NCI-H1105 treated with DMSO at 0.1 percent for 48 hours (cell line): ENCODE measurements around the gene CD9.
"Not testable (repeated sequence)": the region's sequence is repeated elsewhere in the genome, so short reads cannot be mapped to it uniquely, and the experiment has no call there.

Source experiments
- DNase-seq: peaks from one replicate; lab custom pipeline; 2025; lab: John Stamatoyannopoulos, UW

CD9 gene

DNA sequence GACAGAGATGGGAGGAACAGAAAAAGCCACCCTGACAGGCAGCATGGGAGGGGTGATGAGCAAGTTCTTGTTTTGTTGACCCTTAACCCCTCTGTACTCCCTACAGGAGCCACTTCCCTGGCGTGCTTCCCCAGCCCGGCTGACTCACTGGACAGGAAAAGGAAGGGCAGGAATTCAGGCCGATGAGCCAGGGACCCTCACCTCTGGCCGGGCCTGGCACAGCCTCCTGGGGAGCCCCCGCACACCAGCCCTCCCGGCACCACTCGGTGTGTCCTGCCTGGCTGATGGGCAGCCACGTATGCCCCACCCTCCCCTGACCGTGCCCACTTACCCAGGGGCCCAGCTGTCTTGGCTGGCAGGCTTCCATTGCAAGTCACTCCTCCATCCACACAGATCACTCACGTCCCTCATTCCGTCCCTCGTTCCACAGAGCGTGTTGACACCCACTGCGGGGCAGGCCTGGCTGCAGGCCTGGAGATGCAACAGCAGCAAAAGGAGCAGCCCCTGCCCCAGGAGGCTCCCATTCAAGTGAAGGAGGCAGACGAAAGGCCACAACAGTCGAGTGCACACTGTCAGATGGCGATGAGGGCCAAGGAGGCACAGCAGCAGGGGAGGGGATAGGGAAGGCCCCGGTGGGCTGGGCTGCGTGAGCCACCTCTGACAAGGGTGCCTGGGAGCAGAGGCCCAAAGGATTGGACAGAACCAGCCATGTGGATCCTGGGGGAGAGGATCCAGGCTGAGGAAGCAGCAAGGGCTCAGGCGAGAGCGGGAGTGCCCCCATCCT lies 19.7 kb upstream of the CD9 start:
- DNase-seq, result no peak

DNA sequence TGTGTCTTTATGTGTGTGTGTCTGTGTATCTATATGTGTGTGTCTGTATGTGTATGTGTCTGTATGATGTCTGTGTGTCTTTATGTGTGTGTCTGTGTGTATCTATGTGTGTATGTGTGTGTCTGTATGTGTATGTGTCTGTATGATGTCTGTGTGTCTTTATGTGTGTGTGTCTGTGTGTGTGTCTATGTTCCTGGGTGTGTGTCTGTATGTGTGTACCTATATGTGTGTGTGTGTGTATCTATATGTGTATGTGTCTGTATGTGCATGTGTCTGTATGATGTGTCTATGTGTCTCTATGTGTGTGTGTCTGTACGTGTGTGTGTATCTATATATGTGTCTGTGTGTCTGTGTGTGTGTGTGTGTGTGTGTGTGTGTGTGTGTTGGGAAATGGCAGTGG lies 19.0 kb upstream of the CD9 start:
- DNase-seq, result no peak

DNA sequence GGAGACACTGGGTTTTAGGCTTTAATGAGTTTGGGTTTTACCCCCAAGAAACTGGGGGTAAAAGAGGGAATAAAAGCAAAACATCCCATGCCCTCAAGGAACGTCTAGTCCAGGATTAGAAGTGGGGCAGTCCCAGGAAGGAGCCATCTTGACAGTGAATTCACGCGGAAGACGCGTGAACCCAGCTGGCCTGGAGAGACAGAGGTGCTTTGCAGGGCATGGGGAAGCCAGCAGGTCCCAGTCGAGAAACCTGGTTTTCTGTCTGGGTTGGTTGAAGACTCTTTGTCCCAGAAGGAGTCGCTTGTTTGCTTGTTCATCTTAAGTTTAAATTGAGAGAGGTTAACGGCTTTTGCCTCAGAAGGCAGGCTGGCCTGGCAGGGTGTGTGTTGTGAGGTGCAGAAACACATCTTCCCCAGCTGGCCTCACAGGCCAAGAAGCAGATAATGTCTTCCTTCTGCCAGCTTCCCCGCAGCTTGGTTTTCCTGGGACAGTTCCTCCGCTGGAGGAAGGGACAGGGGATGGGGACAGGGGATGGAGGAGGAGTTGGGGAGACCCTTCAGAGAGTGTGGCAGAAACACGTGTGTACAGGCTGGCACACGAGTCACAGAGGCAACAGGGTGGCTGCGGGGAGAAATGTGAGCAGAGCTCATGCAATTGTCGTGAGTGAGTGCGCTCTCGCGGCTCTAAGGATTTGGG lies 18.5 kb upstream of the CD9 start:
- DNase-seq, result no peak

DNA sequence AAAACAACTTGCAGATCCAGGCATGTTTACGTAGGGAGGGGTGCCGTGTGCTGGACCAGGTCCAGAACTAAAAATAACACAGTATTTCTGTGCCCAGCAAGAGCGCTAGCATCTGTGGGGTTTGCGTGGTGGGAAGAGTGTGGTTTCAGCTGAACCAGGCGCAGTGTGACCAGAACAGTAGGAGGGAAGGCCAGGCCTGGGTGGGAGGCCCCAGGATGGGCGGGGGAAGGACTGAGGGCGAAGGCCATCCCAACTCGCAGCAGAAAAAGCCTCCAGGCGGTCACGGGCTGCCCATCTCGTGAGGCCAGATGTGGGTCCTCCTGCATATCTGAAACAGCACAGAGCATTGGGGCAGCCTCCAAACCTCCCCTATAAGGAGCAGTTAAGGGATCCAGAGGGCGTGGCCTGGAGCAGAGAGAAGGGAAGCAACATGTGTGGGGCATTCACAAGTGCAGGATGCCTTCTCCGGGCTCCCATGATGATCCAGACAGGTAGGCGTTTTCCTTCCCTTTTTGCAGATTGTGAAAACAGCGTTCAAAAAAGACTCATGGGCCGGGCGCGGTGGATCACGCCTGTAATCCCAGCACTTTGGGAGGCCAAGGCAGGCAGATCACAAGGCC lies 17.8 kb upstream of the CD9 start:
- DNase-seq, result peak; percentile 78

DNA sequence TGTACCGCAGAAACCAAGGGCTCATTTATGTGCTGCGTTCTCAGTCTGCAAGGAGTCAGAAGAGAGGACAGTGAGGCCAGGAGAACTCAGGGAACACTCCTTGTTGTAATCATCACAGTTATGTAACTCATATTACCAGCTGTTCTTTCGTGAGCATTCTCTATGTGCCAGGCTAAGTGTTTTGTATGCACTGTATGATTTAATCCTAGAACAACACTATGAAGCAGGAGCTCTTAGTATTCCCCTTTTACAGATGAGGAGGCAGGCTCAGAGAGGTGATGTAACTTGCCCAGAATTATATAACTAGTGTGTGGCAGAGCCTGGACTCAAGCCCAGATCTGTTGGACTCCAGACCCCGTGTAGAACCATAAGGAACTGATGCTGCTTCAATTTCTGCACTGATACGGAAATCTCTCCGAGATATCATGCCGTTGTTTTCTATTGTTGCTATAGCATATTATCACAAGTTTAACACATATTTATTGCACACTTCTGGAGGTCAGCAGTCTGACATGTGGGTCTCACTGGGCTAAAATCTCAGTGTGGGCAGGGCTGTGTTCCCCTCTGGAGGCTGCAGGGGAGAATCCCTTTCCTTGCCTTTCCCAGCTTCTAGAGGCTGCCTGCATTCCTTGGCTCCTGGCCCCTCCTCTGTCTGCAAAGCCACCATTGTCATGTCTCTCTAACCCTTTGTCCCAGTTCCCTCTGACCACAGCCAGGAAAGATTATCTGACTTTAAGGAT lies 16.3 kb upstream of the CD9 start:
- DNase-seq, result no peak

DNA sequence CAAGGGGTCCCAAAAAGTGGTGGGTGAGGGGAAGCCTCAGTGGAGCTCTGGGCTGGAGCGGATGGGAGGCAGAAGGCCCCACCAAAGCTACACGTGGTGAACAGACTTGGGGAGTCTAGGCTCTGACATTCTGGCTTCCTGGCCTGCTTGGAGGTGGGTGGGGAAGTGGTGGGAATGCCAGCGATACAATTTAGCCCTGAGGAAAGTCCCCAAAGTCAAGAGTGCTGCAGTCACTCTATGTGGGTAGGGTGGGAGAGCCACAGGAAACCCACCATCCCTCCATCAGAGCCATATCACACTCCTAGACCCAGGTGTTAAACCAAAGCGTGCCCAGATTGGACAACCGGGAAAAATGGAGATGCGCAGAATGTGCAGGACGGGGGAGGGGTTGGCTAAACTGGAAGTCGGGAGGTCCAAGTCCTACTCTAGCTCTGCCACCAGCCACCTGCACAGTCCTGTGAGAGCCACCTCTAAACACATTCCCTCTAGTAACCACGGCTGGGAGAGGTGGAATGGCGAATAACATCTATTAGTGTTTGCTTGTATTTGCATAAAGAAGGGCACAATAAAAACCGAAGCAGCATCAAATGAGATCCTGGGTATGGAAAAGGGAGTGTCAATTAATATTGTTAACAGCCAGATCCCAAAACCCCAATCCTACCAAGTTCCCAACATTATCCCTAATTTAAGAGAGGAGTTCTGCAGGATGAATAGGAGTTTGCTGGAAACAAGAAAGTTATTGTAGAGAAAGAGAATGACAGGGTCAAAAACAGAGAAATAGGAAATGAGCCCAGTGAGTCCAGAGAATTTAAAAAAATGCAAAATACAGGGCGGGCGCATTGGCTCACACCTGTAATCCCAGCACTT lies 14.0 kb upstream of the CD9 start:
- no peak for DNase-seq

DNA sequence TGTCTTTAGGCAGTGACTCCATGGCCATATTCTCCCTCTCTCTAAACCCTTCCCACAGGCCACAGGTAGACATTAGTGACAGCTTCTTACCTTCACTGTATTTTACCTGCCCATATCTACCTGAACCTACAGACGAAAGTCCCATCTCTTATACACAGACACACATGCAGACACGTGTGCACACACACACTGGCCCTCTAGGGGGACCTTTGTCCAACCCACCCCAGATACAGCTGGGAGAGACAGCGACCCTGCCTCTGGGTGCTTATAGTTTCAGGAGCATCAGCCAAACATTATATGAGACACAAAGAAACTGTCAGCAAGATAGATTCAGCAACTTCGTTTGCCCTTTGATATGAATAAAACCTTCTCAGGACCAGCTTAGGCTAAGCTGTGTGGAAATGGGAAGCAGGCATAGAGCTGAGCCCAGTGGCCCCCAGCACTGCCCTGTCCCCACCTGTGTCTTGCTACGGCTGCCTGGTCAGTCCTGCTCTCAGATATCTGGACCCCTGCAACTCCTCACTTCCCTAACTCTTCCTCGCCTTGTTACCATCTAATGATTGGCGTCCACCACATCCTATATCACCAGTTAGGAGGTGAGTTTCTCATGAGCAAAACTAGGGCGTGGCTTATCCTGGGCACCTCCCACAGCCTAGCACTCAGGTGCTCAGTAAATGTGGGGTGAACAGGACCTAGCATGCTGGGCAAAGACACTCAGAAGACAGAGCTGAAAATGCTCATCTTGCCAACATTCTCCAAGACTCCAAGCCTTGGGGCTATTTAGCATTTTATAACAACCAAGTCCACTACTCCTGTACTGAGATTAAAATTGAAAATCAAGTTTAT lies 12.0 kb upstream of the CD9 start:
- DNase-seq, result no peak

DNA sequence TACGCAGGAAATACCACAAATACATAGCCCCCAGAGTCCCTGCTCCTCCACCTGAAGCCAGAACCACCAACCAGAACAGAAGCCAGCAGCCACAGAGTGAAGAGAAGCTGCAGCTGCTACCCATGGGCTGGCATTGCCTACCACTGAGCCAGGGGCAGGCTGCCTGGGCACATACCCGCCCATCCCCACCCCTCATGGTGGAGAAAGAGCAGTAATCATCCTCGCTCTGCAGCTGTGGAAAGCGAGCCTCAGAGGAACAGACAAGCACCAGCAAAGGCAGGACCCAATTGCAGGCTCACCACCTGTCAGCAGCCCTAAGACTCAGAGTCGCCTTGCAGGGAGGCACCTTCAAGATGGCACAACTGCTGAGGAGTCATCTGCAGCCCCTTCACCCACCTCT lies 11.2 kb upstream of the CD9 start:
- DNase-seq, result no peak

DNA sequence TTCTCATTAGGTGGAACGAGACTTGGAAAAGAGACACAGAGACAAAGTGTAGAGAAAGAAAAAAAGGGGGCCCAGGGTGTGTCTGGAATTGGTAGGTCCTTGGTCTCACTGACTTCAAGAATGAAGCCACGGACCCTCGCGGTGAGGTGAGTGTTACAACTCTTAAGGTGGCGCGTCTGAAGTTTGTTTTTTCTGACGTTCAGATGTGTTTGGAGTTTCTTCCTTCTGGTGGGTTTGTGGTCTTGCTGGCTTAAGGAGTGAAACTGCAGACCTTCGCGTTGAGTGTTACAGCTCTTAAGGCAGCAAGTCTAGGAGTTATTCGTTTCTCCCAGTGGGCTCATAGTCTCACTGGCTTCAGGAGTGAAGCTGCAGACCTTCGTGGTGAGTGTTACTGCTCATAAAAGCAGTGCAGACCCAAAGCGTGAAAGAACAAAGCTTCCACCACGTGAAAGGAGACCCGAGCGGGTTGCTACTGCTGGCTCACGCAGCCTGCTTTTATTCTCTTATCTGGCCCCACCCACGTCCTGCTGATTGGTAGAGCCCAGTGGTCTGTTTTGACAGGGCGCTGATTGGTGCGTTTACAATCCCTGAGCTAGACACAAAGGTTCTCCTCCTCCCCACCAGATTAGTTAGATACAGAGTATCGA lies 10.1 kb upstream of the CD9 start:
- not testable (repeated sequence) for DNase-seq

DNA sequence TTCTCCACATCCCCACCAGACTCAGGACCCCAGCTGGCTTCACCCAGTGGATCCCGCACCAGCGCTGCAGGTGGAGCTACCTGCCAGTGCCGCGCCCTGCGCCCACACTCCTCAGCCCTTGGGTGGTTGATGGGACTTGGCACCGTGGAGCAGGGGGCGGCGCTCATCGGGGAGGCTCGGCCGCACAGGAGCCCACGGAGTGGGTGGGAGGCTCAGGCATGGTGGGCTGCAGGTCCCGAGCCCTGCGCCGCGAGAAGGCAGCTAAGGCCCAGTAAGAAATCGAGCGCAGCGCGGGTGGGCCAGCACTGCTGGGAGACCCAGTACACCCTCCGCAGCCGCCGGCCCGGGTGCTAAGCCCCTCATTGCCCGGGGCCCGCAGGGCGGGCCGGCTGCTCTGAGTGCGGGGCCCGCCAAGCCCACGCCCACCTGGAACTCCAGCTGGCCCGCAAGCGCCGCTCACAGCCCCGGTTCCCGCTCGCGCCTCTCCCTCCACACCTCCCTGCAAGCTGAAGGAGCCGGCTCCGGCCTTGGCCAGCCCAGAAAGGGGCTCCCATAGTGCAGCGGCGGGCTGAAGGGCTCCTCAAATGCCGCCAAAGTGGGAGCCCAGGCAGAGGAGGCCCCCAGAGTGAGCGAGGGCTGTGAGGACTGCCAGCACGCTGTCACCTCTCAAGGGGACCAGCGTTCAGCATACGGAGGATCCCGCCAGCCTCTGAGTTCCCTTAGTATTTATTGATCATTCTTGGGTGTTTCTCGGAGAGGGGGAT lies 9.3 kb upstream of the CD9 start:
- DNase-seq, result not testable (repeated sequence)

DNA sequence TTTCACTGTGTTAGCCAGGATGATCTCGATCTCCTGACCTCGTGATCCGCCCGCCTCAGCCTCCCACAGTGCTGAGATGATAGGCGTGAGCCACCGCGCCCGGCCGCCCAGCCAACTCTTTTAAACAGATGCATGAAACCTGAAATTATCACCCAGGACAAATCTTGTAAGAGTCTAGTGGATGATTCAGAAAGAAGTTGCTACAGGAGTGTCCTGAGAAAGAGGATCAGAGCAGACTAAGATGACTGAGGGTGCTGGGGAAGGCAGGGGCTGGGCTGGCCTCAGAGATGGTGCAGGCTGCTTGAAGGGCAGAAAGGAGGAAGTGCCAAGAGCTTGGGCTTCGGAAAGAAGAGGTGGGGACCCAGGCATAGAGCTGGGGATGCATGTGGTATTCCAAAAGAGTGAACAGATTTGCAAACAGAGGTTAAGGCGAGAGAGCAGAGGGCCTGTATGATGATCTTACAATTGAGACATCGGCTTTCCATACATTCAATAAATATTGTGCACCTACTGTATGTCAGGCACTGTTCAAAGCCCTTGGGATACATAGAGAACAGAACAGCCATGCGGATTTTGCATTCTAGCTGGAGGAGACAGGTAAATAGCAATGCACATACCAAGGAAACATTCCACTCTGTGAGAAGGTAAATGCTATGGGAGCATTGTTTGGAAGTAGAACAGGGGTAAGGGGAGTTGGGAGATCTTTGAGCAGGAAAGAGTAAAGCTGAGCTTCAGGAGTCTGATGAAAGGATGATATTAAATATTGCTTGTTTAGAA lies 7.4 kb upstream of the CD9 start:
- no peak for DNase-seq

DNA sequence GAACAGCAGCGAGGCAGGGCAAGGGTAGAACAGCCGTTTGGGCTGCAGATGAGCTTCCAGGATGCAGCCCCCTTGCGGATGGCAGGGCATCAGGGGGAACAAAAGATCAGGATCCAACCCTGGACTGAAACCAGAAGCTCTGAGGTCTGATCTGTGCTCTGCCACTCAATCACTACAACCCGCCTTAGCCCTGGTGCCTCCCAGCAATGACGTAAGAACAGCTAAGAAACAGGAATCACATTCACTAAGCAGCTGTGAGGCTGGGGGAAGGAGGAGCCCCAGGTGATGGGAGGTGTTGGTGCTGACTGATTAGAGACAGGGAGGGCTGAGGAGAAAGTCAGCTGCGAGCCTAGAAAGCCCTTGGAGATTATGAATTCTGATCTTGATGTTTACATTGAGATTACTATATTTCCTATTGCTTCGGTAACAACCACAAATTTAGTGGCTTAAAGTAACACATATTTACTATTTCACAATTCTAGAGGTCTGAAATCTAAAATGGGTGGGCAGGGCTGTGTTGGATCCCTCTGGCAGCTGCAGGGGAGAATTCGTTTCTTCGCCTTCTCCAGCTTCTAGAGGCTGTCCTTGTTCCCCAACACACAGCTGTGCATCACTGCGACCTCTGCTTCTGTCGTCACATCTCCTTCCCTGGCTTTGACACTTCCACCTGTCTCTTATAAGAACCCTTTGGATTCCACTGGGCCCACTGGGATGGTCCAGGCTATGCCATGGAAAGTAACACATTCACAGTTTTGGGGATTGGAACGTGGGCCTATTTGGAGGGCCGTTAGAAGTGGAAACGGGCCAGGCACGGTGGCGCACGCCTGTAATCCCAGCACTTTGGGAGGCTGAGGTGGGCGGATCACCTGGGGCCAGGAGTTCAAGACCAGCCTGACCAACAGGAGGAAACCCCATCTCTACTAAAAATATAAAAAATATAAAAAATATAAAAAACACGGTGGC lies 6.1 kb upstream of the CD9 start:
- no peak for DNase-seq

DNA sequence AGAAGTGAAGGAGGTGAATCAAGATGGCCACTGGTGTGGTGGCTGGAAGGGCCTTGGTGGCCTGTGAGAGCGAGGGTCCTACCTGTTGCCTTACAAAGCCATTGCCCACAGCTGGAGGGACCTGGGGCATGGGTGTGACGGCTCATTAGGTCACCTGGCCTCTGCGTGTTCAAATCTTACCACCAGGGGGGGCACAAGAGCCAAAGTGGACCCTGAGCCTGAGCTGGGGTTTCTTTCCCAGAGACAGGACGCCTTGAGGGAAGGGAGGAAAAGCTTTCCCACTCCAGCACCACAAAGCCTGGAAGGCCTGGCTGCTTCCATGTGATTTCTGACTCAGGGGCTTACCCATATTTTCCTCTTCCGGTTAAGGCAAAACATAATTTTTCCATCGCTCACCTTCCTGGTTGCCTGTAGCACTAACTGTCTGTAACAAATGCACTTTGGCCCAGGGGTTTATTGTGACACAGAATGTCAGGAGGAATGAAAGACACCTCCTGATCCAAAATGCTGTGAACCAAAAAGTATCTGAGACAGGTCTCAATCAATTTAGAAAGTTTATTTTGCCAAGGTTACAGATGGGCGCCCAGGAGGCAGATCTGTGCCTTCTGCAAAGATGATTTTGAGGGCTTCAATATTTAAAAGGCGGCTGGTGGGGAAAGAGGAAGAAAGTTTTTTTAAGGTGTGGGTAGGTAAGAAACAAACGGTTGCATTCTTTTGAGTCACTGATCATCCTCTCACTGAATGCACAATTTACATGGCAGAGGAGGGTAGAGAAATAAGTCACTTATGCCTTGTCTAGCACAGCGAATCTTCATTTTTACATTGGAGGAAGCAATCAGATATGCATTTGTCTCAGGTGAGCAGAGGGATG lies 4.3 kb upstream of the CD9 start:
- DNase-seq, result peak; percentile 75

DNA sequence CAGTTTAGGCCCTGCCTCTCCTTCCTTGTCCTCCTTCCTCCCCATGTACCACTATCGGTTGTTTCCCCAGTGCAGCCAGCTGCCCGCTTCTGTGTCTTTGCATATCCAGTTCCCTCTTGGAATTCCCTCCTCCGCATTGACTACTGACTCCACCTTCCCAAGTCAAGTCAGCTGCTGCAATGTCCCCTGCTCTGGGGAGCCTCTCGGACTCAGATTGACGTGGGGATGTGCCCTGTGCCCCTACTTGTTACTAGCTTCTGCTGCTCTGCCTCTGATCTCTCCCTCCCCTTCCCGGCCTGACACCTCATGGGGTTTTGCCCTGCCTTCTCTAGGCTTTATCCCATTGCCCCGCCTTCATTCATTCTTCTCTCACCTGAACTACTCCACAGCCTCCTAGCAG lies 2.1 kb upstream of the CD9 start:
- no peak for DNase-seq

DNA sequence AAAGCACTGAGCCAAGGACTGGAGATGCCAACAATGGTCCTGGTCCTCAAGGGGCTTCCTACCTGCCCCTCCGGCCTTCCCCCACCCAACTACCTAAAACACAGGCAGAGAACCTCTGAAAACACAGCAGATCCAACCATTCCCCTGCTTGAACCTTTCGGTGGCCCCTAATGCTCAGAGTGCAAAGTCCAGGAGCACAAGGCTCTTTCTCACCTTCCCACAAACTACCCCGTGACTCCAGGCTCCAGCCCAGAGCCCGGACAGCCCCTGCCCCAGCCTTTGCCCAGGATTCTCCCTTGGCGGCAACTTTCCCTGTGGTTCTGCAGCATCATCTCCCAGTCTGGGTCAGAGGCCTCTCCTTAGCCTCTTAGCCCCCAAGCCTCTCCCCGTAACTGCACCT lies 1.6 kb upstream of the CD9 start:
- DNase-seq, result no peak

DNA sequence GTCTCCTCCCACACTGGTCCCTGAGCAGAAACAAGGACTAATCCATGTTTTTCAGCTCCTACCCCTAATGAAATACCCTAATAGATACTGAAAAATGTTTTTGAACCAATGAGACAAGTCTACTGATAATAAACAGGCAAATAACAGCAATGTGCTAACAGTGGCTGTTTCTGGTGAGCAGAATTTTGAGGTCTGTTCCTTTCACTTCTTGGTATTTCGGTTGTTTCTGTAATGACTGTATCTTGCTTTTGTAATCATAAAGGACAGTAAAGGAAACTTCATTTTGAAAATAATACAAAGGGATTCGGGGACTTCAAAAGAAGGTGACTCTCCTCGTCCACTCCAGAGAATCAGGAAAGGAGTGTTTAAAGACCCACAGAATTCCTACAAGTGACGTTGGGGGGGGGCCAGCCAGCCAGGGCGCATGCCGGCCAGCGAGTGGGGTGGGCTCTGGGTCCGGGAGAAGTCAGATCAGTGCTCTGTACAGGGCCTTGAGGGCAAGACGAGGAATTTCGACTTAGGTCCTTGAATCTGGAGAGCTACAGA lies 1.1 kb upstream of the CD9 start:
- no peak for DNase-seq
